Keratinocyte (primary cell): ENCODE measurements around the gene AOAH. TPM values are rescaled to one million over a fixed set of nuclear protein-coding genes. Genes with fewer than 3 reads are reported as not detected.

Experiments
- DNase-seq: peaks from one replicate; pipeline ENCODE4 v3.0.0-alpha.2; 2011; ENCODE audit warnings: low read depth, missing footprints, low spot score
- FAIRE-seq: peaks from 2 replicates; lab custom pipeline; 2011; peaks lifted over from hg19 to GRCh38; lab: Jason Lieb, UNC
- H2AFZ ChIP-seq: 2 replicates; pipeline ENCODE4 v1.6.0; 2012; ENCODE audit warnings: low read length, control low read depth, inconsistent platforms; ENCODE audit not compliant: control insufficient read depth
- H3K27ac ChIP-seq: 2 replicates; pipeline ENCODE4 v1.5.1; 2011; ENCODE audit warnings: low read length; ENCODE audit not compliant: control insufficient read depth, insufficient read depth
- H3K27me3 ChIP-seq: 3 replicates; pipeline ENCODE4 v1.6.0; 2011; ENCODE audit warnings: low read length; ENCODE audit not compliant: control insufficient read depth, insufficient read depth; ENCODE audit errors: extremely low read depth
- H3K36me3 ChIP-seq, 2 experiments: 2 replicates in 1 of 2; 3 replicates in 1 of 2; pipeline ENCODE4 v1.5.1; 2011; ENCODE audit warnings: low read length in 2 of 2, mild to moderate bottlenecking in 1 of 2; ENCODE audit not compliant: control insufficient read depth in 2 of 2, insufficient read depth in 2 of 2; ENCODE audit errors: extremely low read depth in 1 of 2
- H3K4me1 ChIP-seq: 3 replicates; pipeline ENCODE4 v1.5.1; 2011; ENCODE audit warnings: low read length; ENCODE audit not compliant: control insufficient read depth, insufficient read depth; ENCODE audit errors: extremely low read depth
- H3K4me2 ChIP-seq: 3 replicates; pipeline ENCODE4 v1.6.0; 2011; ENCODE audit warnings: low read depth, low read length; ENCODE audit not compliant: control insufficient read depth, insufficient read depth; ENCODE audit errors: extremely low read depth
- H3K4me3 ChIP-seq, 3 experiments: fragments of 200-600 bp in 1 of 3; sonication (generic) in 1 of 3; 2 replicates in 2 of 3; 3 replicates in 1 of 3; pipeline ENCODE4 v1.5.1; 2011 to 2016; ENCODE audit warnings: low read length in 3 of 3, mild to moderate bottlenecking in 3 of 3, control low read depth in 2 of 3, inconsistent platforms in 1 of 3, low read depth in 1 of 3, mixed read lengths in 1 of 3, mixed run types in 1 of 3, moderate library complexity in 1 of 3; ENCODE audit not compliant: control insufficient read depth in 2 of 3, insufficient read depth in 2 of 3; ENCODE audit errors: extremely low read depth in 1 of 3
- H3K79me2 ChIP-seq: 2 replicates; pipeline ENCODE4 v1.6.0; 2012; ENCODE audit warnings: low read length; ENCODE audit not compliant: control insufficient read depth, insufficient read depth
- H3K9ac ChIP-seq: 3 replicates; pipeline ENCODE4 v1.6.0; 2011; ENCODE audit warnings: low read length; ENCODE audit not compliant: control insufficient read depth, insufficient read depth; ENCODE audit errors: extremely low read depth
- H3K9me1 ChIP-seq: 3 replicates; pipeline ENCODE4 v1.6.0; 2011; ENCODE audit warnings: low read length; ENCODE audit not compliant: control insufficient read depth, insufficient read depth; ENCODE audit errors: extremely low read depth
- H3K9me3 ChIP-seq: 2 replicates; pipeline ENCODE4 v1.5.1; 2012; ENCODE audit warnings: low read depth, low read length; ENCODE audit not compliant: control insufficient read depth
- H4K20me1 ChIP-seq: 3 replicates; pipeline ENCODE4 v1.6.0; 2011; ENCODE audit warnings: low read length; ENCODE audit not compliant: control insufficient read depth, insufficient read depth; ENCODE audit errors: extremely low read depth
- EZH2 ChIP-seq: IDR thresholded peaks from one replicate; pipeline ENCODE4 v1.6.1; 2012; ENCODE audit warnings: inconsistent platforms, mild to moderate bottlenecking, low read length, moderate library complexity
- dilution Hi-C: fragments of 300-500 bp; cut with MboI; formaldehyde crosslinking; loops from one replicate; pipeline ENCODE4 v1.7.0; 2020; ENCODE audit warnings: low sequenced_read_pairs; ENCODE audit not compliant: extremely low pct_ligation_motif_present
- polyA plus RNA-seq, 5 experiments: library from polyadenylated mRNA; depleted of rRNA in 3 of 5; stranded (reverse) in 3 of 5; stranded (forward) in 1 of 5; unstranded in 1 of 5; fragments of >200 nt; gene quantifications; 1 replicate in 1 of 5; 2 replicates in 3 of 5; 3 replicates in 1 of 5; pipeline versions ENCODE4 v1.2.1 to v1.2.3, GENCODE V29; 2011 to 2012; ENCODE audit warnings: missing spikeins in 2 of 5, low read depth in 1 of 5, low replicate concordance in 1 of 5
- TF ChIP-seq, protein P1 (sequence below), 3 experiments: IDR thresholded peaks in 1 of 3; conservative IDR thresholded peaks in 1 of 3; optimal IDR thresholded peaks in 1 of 3; 2 replicates in 2 of 3; 3 replicates in 1 of 3; pipeline versions ENCODE3 to v1.5.1; 2011; ENCODE audit warnings: low read length in 3 of 3, mild to moderate bottlenecking in 3 of 3, moderate library complexity in 2 of 3, control low read depth in 1 of 3, inconsistent platforms in 1 of 3; ENCODE audit not compliant: insufficient read depth in 2 of 3; ENCODE audit errors: extremely low read depth in 1 of 3

Gene AOAH
- polyA plus RNA-seq, 1 donor (not counting 4 experiments of a cell fraction or from before 2014, with no cell fraction given), result 0.43 TPM

DNA sequence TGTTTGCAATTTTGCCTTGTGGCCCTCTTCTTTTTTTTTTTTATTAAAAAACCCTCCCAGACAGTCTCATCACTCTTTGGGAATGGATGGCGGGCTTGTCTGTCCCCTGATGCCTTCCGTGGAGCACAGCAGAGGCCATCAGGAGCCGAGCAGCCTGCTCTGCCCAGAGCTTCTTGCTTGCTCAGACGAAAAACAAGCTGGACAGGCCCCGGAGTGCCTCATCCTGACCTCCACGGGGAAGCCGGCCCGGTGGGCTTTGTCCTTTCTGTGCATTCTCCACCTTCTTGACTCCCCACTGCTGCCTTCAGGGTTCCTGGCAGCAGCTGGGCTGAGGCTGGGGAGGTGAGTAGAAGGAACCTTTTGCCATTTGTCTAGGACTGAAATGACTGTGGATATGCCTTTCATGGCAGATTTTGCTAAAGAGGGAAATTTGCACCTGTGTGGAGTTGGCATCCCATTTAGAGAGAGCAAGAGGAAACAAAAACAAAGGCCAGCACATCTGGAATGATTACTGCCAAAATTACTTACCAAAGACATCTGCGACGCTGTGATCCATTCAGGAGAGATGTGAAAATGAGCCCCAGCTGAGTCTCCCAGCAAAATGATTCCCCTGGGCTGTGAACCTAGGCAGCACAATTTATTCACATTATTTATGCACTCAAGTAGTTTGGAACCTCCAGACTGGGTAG lies 108.3 kb downstream of the AOAH start:
- Histone ChIP-seq H3K79me2 (no peaks in the 10 kb centered on the region), H3K4me3 (no peak overlapping the region), H3K4me1 (no peaks in the 10 kb centered on the region), H2AFZ (no peak overlapping the region), H3K4me2 (no peak overlapping the region), H3K9ac (no peak overlapping the region), H3K36me3 (no peaks in the 10 kb centered on the region), H3K9me1 (no peaks in the 10 kb centered on the region), H3K27me3 (no peaks in the 10 kb centered on the region), H3K9me3 (no peaks in the 10 kb centered on the region), H4K20me1 (no peaks in the 10 kb centered on the region), H3K27ac (no peak overlapping the region)
- dilution Hi-C loops, result no loop called here
- DNase-seq, result no peak
- FAIRE-seq, result no peak
- TF ChIP-seq EZH2, result no peak
- TF ChIP-seq, protein P1, sequence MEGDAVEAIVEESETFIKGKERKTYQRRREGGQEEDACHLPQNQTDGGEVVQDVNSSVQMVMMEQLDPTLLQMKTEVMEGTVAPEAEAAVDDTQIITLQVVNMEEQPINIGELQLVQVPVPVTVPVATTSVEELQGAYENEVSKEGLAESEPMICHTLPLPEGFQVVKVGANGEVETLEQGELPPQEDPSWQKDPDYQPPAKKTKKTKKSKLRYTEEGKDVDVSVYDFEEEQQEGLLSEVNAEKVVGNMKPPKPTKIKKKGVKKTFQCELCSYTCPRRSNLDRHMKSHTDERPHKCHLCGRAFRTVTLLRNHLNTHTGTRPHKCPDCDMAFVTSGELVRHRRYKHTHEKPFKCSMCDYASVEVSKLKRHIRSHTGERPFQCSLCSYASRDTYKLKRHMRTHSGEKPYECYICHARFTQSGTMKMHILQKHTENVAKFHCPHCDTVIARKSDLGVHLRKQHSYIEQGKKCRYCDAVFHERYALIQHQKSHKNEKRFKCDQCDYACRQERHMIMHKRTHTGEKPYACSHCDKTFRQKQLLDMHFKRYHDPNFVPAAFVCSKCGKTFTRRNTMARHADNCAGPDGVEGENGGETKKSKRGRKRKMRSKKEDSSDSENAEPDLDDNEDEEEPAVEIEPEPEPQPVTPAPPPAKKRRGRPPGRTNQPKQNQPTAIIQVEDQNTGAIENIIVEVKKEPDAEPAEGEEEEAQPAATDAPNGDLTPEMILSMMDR (optimal IDR thresholded peaks at IDR 0.05 in 1 of 3, IDR thresholded peaks at IDR 0.05 in 1 of 3, conservative IDR thresholded peaks at IDR 0.05 in 1 of 3; ENCODE audit: extremely low read depth in 1 of 3, insufficient read depth in 2 of 3, low read length in 3 of 3), result no peak

DNA sequence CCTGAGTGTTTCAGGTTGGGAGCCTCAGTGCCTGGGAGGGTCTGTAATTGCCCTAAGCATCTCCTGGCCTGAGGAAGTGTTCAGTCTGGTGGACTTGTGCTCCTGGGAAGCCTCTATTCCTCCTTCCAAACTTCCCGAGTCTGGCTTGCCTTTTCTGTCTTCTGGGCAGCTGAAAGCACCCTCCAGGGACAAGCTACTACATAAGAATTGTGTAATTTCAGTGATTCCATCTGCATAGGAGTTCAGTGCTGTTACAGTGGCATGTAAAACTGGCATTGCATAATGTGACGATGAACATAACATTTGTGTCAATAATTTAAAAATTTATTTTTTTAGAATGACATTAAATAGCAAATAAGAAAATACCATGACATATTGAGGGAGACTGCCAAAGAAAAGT lies 109.3 kb downstream of the AOAH start:
- dilution Hi-C loops, result no loop called here
- FAIRE-seq, result no peak
- Histone ChIP-seq H3K4me1 (no peaks in the 10 kb centered on the region), H3K79me2 (no peaks in the 10 kb centered on the region), H3K9me3 (no peaks in the 10 kb centered on the region), H3K9ac (no peak overlapping the region), H3K4me2 (no peak overlapping the region), H3K9me1 (no peaks in the 10 kb centered on the region), H4K20me1 (no peaks in the 10 kb centered on the region), H3K4me3 (no peak overlapping the region), H3K27me3 (no peaks in the 10 kb centered on the region), H3K36me3 (no peaks in the 10 kb centered on the region), H2AFZ (no peak overlapping the region), H3K27ac (no peak overlapping the region)
- DNase-seq, result no peak
- TF ChIP-seq, protein P1 (optimal IDR thresholded peaks at IDR 0.05 in 1 of 3, IDR thresholded peaks at IDR 0.05 in 1 of 3, conservative IDR thresholded peaks at IDR 0.05 in 1 of 3; ENCODE audit: extremely low read depth in 1 of 3, insufficient read depth in 2 of 3, low read length in 3 of 3), result no peak
- TF ChIP-seq EZH2, result no peak
